HL-60/S4 treated with phorbol 12-myristate 13-acetate at 8.2 ng/mL for 4 days and 3 days (cell line): Measurements from ENCODE around the gene IGSF21.
"Not testable (repeated sequence)": the region's sequence is repeated elsewhere in the genome, so short reads cannot be mapped to it uniquely, and the experiment has no call there.

Experiments
- in situ Hi-C: fragments of 300-500 bp; cut with MboI; formaldehyde crosslinking; loops from 2 replicates; pipeline ENCODE4 v1.15.0; 2022; ENCODE audit warnings: low sequenced_read_pairs

IGSF21 gene

GRCh38 chr1:18144062-18144461 lies 36.5 kb downstream of the IGSF21 start:
- in situ Hi-C loops, result no loop called here

GRCh38 chr1:18144916-18145647 lies 37.5 kb downstream of the IGSF21 start:
- in situ Hi-C loops, result no loop called here

GRCh38 chr1:18145851-18146618 lies 38.4 kb downstream of the IGSF21 start:
- in situ Hi-C loops, result no loop called here

- in situ Hi-C loops, result no loop called here
Observed at GRCh38 chr1:18146886-18147285, 39.3 kb downstream of the IGSF21 start.

GRCh38 chr1:18147672-18148071 lies 40.1 kb downstream of the IGSF21 start:
- in situ Hi-C loops, result no loop called here

GRCh38 chr1:18148461-18148860 lies 40.9 kb downstream of the IGSF21 start:
- in situ Hi-C loops, result no loop called here

- in situ Hi-C loops, result no loop called here
Observed at GRCh38 chr1:18149027-18149641, 41.5 kb downstream of the IGSF21 start.

- in situ Hi-C loops, result no loop called here
Observed at GRCh38 chr1:18151436-18152122, 44.0 kb downstream of the IGSF21 start.

- in situ Hi-C loops, result no loop called here
Observed at GRCh38 chr1:18154430-18155194, 47.0 kb downstream of the IGSF21 start.

GRCh38 chr1:18155881-18156385 lies 48.3 kb downstream of the IGSF21 start:
- in situ Hi-C loops, result no loop called here

- in situ Hi-C loops, result no loop called here
Observed at GRCh38 chr1:18157352-18157751, 49.8 kb downstream of the IGSF21 start.

GRCh38 chr1:18157968-18158367 lies 50.4 kb downstream of the IGSF21 start:
- in situ Hi-C loops, result no loop called here

- in situ Hi-C loops, result no loop called here
Observed at GRCh38 chr1:18158714-18159113, 51.1 kb downstream of the IGSF21 start.

GRCh38 chr1:18160290-18160942 lies 52.8 kb downstream of the IGSF21 start:
- in situ Hi-C loops, result no loop called here

GRCh38 chr1:18161690-18162089 lies 54.1 kb downstream of the IGSF21 start:
- in situ Hi-C loops, result no loop called here

GRCh38 chr1:18165640-18166039 lies 58.0 kb downstream of the IGSF21 start:
- in situ Hi-C loops, result not testable (repeated sequence)

GRCh38 chr1:18166341-18166740 lies 58.7 kb downstream of the IGSF21 start:
- in situ Hi-C loops, result no loop called here

- in situ Hi-C loops, result no loop called here
Observed at GRCh38 chr1:18166929-18167328, 59.3 kb downstream of the IGSF21 start.

GRCh38 chr1:18170444-18170843 lies 62.8 kb downstream of the IGSF21 start:
- in situ Hi-C loops, result no loop called here

- in situ Hi-C loops, result no loop called here
Observed at GRCh38 chr1:18174037-18174436, 66.4 kb downstream of the IGSF21 start.
